Thyroid gland (tissue), 4 donors: ENCODE data around the gene HECTD2. TPM values are rescaled to one million over a fixed set of nuclear protein-coding genes. Genes with fewer than 3 reads are reported as not detected.

Experiments
- DNase-seq, 2 donors: peaks; one replicate each; pipeline ENCODE4 v3.0.0-alpha.2; 2019
- H3K27ac ChIP-seq, 3 donors: fragments of 200-600 bp; sonication (generic); 1 replicate in 2 of 3; 2 replicates in 1 of 3; pipeline ENCODE4 v1.5.1; 2016 to 2019; ENCODE audit warnings: mild to moderate bottlenecking in 1 of 3, moderate library complexity in 1 of 3
- H3K27me3 ChIP-seq: fragments of 200-600 bp; sonication (generic); one replicate; pipeline ENCODE4 v1.5.1; 2019
- H3K36me3 ChIP-seq, 2 donors: fragments of 200-600 bp; sonication (generic); one replicate each; pipeline ENCODE4 v1.5.1; 2016 to 2019
- H3K4me1 ChIP-seq, 2 donors: fragments of 200-600 bp; sonication (generic); one replicate each; pipeline ENCODE4 v1.5.1; 2017 to 2019
- H3K4me3 ChIP-seq, 3 donors: fragments of 200-600 bp; sonication (generic); replicated peaks in 1 of 3; 1 replicate in 2 of 3; 2 replicates in 1 of 3; pipeline ENCODE4 v1.5.1; 2016; ENCODE audit warnings: mild to moderate bottlenecking in 1 of 3
- H3K9me3 ChIP-seq: fragments of 200-600 bp; sonication (generic); one replicate; pipeline ENCODE4 v1.5.1; 2017
- CTCF ChIP-seq, 6 experiments: fragments of 200-600 bp in 3 of 6; fragments of 450-650 bp in 3 of 6; sonication (generic) in 3 of 6; IDR thresholded peaks; one replicate each; pipeline ENCODE4 v1.5.1; 2016 to 2019; ENCODE audit warnings: antibody characterized with exemption in 6 of 6, mild to moderate bottlenecking in 2 of 6, inconsistent platforms in 1 of 6, moderate library complexity in 1 of 6
- POLR2A ChIP-seq, 2 donors: fragments of 450-650 bp; IDR thresholded peaks; one replicate each; pipeline ENCODE4 v1.6.1; 2017; ENCODE audit warnings: antibody characterized with exemption in 2 of 2, mild to moderate bottlenecking in 2 of 2, moderate library complexity in 1 of 2
- WGBS, 2 donors: methylation state at CpG; one replicate each; pipeline ENCODE4 v1.1.5; 2017; 5-methylcytosine and 5-hydroxymethylcytosine counted together
- intact Hi-C: fragments of 100-400 bp; cut with DNase I; formaldehyde crosslinking; loops from one replicate; pipeline ENCODE4 v1.15.1; 2023
- total RNA-seq, 4 donors: library from RNA; depleted of rRNA; stranded (reverse); fragments of >200 nt; gene quantifications; one replicate each; pipeline ENCODE4 v1.2.3, GENCODE V29; 2016

Gene HECTD2
- total RNA-seq, 4 donors from 2014 or later, result 16.0 to 25.2 (median 20.6) TPM

- Histone ChIP-seq H3K36me3 (no peaks in the 10 kb centered on the region), H3K4me1 (no peaks in the 10 kb centered on the region), H3K9me3 (no peaks in the 10 kb centered on the region), H3K27ac (no peak overlapping the region), H3K27me3 (no peaks in the 10 kb centered on the region), H3K4me3 (no peak overlapping the region)
- intact Hi-C loops, result no loop called here
- TF ChIP-seq POLR2A (IDR thresholded peaks at IDR 0.05), result no peak
- TF ChIP-seq CTCF (IDR thresholded peaks at IDR 0.05), result no peak
- no peak for DNase-seq
- 93 to 94% methylated on average over 3 of the region's 3 CpGs for WGBS, 2 donors
These were observed 3.8 kb upstream of the HECTD2 start for GRCh38 chr10:91406322-91406721.

- intact Hi-C loops, result no loop called here
- H3K27ac ChIP-seq, result peak overlapping the region; percentile 99 to 100 (median 100)
- H3K9me3 ChIP-seq, result no peaks in the 10 kb centered on the region
- H3K4me1 ChIP-seq, result no peaks in the 10 kb centered on the region
- no peaks in the 10 kb centered on the region for H3K27me3 ChIP-seq
- TF ChIP-seq CTCF (IDR thresholded peaks at IDR 0.05), result peak in 2 of 6 experiments; percentile 24 to 43
- TF ChIP-seq POLR2A (IDR thresholded peaks at IDR 0.05), result peak; percentile 22 to 93
- WGBS, 2 donors, result 4 to 5% methylated on average over 25 to 31 of the region's 31 CpGs
- DNase-seq, result peak; percentile 86 to 88
- no peaks in the 10 kb centered on the region for H3K36me3 ChIP-seq
- peak overlapping the region; percentile 63 to 90 (median 71) for H3K4me3 ChIP-seq
These were observed 875 bp upstream of the HECTD2 start for GRCh38 chr10:91409069-91409868.

GRCh38 chr10:91410638-91411371, 661 bp downstream of the HECTD2 start:
- no peaks in the 10 kb centered on the region for H3K27me3 ChIP-seq
- H3K36me3 ChIP-seq, result no peaks in the 10 kb centered on the region
- no peaks in the 10 kb centered on the region for H3K4me1 ChIP-seq
- peak overlapping the region; percentile 38 to 90 (median 54) for H3K4me3 ChIP-seq
- H3K9me3 ChIP-seq, result no peaks in the 10 kb centered on the region
- TF ChIP-seq POLR2A (IDR thresholded peaks at IDR 0.05), result no peak
- no peak for TF ChIP-seq CTCF (IDR thresholded peaks at IDR 0.05)
- peak overlapping the region; percentile 99 to 100 (median 100) for H3K27ac ChIP-seq
- WGBS, 2 donors, result 3 to 6% methylated on average over 19 to 25 of the region's 26 CpGs
- intact Hi-C loops, result no loop called here
- DNase-seq, result peak; percentile 63 to 69

GRCh38 chr10:91411621-91412020, 1.5 kb downstream of the HECTD2 start:
- intact Hi-C loops, result no loop called here
- H3K9me3 ChIP-seq, result no peaks in the 10 kb centered on the region
- no peaks in the 10 kb centered on the region for H3K4me1 ChIP-seq
- H3K27me3 ChIP-seq, result no peaks in the 10 kb centered on the region
- WGBS, 2 donors, result 81 to 82% methylated on average over 5 of the region's 5 CpGs
- TF ChIP-seq CTCF (IDR thresholded peaks at IDR 0.05), result no peak
- no peak for TF ChIP-seq POLR2A (IDR thresholded peaks at IDR 0.05)
- no peak for DNase-seq
- H3K4me3 ChIP-seq, result no peak overlapping the region
- H3K36me3 ChIP-seq, result no peaks in the 10 kb centered on the region
- H3K27ac ChIP-seq, result no peak overlapping the region
